Measurements from ENCODE around the gene NEK8.
"Not testable (repeated sequence)": the region's sequence is repeated elsewhere in the genome, so short reads cannot be mapped to it uniquely, and the experiment has no call there.

NEK8 gene

GRCh38 chr17:28716740-28717577 is 11.6 kb upstream of the NEK8 start:
- TF ChIP-seq CTCF (IDR thresholded peaks at IDR 0.05; ENCODE audit: low read length, missing control alignments): no peak
- peak overlapping the region; percentile 81 for H3K4me3 ChIP-seq (replicated peaks; ENCODE audit: low read depth, low read length)
- peak; percentile 44 for DNase-seq (ENCODE audit: low read depth)

- DNase-seq (ENCODE audit: low read depth): peak; percentile 91
- TF ChIP-seq CTCF (IDR thresholded peaks at IDR 0.05; ENCODE audit: low read length, missing control alignments): peak; percentile 2
- H3K4me3 ChIP-seq (replicated peaks; ENCODE audit: low read depth, low read length): peak within 1 kb of the TSS; percentile 81
These were observed 10.8 kb upstream of the NEK8 start, which contains the start of gene RAB34 for GRCh38 chr17:28717578-28718332. Gene RAB34, minus strand, starts transcription at chr17:28717868. Its CDS starts 602 bp downstream, at chr17:28717266.

GRCh38 chr17:28718333-28719020 is 10.1 kb upstream of the NEK8 start:
- no peak for TF ChIP-seq CTCF (IDR thresholded peaks at IDR 0.05; ENCODE audit: low read length, missing control alignments)
- peak; percentile 52 for DNase-seq (ENCODE audit: low read depth)

GRCh38 chr17:28719021-28719433 is 9.6 kb upstream of the NEK8 start:
- peak overlapping the region; percentile 98 for H3K4me3 ChIP-seq (replicated peaks; ENCODE audit: low read depth, low read length)
- DNase-seq (ENCODE audit: low read depth): no peak
- no peak for TF ChIP-seq CTCF (IDR thresholded peaks at IDR 0.05; ENCODE audit: low read length, missing control alignments)

More at GRCh38 chr17:28718333-28719020, 10.1 kb upstream of the NEK8 start:
- H3K4me3 ChIP-seq (replicated peaks; ENCODE audit: low read depth, low read length): peak overlapping the region; percentile 98

GRCh38 chr17:28720247-28720996 is 8.2 kb upstream of the NEK8 start:
- DNase-seq (ENCODE audit: low read depth): no peak
- H3K4me3 ChIP-seq (replicated peaks; ENCODE audit: low read depth, low read length): peak overlapping the region; percentile 98
- no peak for TF ChIP-seq CTCF (IDR thresholded peaks at IDR 0.05; ENCODE audit: low read length, missing control alignments)

- H3K4me3 ChIP-seq (replicated peaks; ENCODE audit: low read depth, low read length): peak overlapping the region; percentile 98
- not testable (repeated sequence) for DNase-seq (ENCODE audit: low read depth)
These were observed 7.6 kb upstream of the NEK8 start for GRCh38 chr17:28720997-28721329.

All from fibroblast of pulmonary artery (primary cell).